Measurements from ENCODE around the gene PTAR1. TPM values are rescaled to one million over a fixed set of nuclear protein-coding genes. Genes with fewer than 3 reads are reported as not detected.

PTAR1 gene
- total and polyA plus RNA-seq, 10 of the 15 experiments (the other 5 are each of a cell fraction or from before 2014, with no cell fraction given): 4.9 to 27.6 (median 14.2) TPM

DNA sequence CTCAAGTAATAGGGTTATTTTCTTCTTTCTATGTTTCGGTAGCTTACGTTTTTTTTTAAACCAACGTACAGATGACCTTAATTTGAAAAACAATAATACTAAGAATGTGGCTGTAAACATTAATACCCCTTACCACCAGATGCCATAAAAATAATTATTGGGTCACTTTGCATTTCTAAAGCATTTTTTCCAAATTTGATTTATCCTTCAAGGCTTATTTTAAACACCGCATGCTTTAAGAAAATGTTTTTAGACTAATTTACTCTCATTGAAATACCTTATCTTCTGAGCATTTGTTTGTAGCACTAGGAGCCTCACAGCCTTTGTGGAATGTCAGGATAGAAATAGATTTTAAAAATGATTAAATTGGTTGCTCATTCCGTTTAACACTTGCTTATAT lies 81.9 kb downstream of the PTAR1 start:
- Histone ChIP-seq H3K4me2 (ENCODE audit: control insufficient read depth, insufficient read depth) (no peak overlapping the region), H4K20me1 (ENCODE audit: control insufficient read depth, insufficient read depth) (no peaks in the 10 kb centered on the region), H2AFZ (ENCODE audit: control insufficient read depth, low read depth, low read length) (no peak overlapping the region), H3K79me2 (ENCODE audit: control insufficient read depth, insufficient read depth, low read length) (no peaks in the 10 kb centered on the region), H3K9me3 (replicated peaks; ENCODE audit: control insufficient read depth, insufficient read depth, low read length) (no peaks in the 10 kb centered on the region), H3K4me3 (no peak overlapping the region), H3K9ac (ENCODE audit: control insufficient read depth, insufficient read depth, low read length) (no peak overlapping the region), H3K36me3 (ENCODE audit: control insufficient read depth in 2 of 2, insufficient read depth in 2 of 2, low read length in 1 of 2) (no peaks in the 10 kb centered on the region), H3K27me3 (replicated peaks in 1 of 2; ENCODE audit: control insufficient read depth in 2 of 2, insufficient read depth in 2 of 2, low read length in 1 of 2) (no peaks in the 10 kb centered on the region), H3K4me1 (ENCODE audit: control insufficient read depth, insufficient read depth, low read length) (no peaks in the 10 kb centered on the region), H3K27ac (ENCODE audit: control insufficient read depth, insufficient read depth) (no peak overlapping the region)
- ChIA-PET POLR2A (no interaction called here), CTCF (interaction anchor here (1.2 kb wide), 1 partner anchor 52 kb away, joined by 3 read pairs; no protein-coding TSS in a partner anchor), SMC1A (ENCODE audit: uncharacterized antibody, unreplicated experiment) (no interaction called here), RAD21 (ENCODE audit: unreplicated experiment) (no interaction called here)
- BruUV-seq (replicated peaks): no TSS peak
- 67% methylated on average over 5 of the region's 5 CpGs for WGBS (ENCODE audit: insufficient coverage, insufficient replicate concordance, low lambda C conversion rate, missing lambda C conversion rate)
- in situ Hi-C loops (cut with MboI): loop anchor here (10.0 kb wide), 1 partner anchor 197 kb away; no protein-coding TSS in a partner anchor
- TF ChIP-seq GATAD2B (conservative IDR thresholded peaks at IDR 0.05; ENCODE audit: low read depth) (no peak), RELA (IDR thresholded peaks at IDR 0.05; ENCODE audit: borderline replicate concordance, partially characterized antibody) (no peak), NFYB (IDR thresholded peaks at IDR 0.05; ENCODE audit: insufficient read depth, low read depth, low read length) (no peak), RUNX3 (IDR thresholded peaks at IDR 0.05; ENCODE audit: low read length) (no peak)
- TF ChIP-seq, protein P1, sequence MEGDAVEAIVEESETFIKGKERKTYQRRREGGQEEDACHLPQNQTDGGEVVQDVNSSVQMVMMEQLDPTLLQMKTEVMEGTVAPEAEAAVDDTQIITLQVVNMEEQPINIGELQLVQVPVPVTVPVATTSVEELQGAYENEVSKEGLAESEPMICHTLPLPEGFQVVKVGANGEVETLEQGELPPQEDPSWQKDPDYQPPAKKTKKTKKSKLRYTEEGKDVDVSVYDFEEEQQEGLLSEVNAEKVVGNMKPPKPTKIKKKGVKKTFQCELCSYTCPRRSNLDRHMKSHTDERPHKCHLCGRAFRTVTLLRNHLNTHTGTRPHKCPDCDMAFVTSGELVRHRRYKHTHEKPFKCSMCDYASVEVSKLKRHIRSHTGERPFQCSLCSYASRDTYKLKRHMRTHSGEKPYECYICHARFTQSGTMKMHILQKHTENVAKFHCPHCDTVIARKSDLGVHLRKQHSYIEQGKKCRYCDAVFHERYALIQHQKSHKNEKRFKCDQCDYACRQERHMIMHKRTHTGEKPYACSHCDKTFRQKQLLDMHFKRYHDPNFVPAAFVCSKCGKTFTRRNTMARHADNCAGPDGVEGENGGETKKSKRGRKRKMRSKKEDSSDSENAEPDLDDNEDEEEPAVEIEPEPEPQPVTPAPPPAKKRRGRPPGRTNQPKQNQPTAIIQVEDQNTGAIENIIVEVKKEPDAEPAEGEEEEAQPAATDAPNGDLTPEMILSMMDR (IDR thresholded peaks at IDR 0.05 in 2 of 3, conservative IDR thresholded peaks at IDR 0.05 in 1 of 3; ENCODE audit: control insufficient read depth in 2 of 3, extremely low read depth in 1 of 3, insufficient read depth in 1 of 3, low read depth in 3 of 3, low read length in 3 of 3): no peak
- ATAC-seq (no peak), DNase-seq (ENCODE audit: low read depth, low spot score) (no peak), FAIRE-seq (no peak)
- intact Hi-C loops (cut with micrococcal nuclease; ENCODE audit: unreplicated experiment): no loop called here

DNA sequence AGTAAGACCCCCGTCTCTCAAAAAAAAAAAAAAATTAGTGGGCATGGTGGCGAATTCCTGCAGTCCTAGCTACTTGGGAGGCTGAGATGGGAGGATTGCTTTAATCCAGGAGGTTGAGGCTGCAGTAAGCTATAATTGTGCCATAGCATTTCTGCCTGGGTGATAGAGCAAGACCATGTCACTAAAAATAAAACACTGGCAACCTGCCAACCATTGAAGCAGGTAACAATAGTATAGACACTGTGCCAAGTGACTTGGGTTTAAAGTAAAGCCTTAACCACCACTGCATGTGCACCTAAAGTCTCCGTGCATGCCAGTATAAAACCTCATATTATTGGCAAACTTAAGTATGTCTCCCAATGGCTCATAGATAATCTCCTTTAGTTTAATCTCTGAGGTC lies 84.2 kb downstream of the PTAR1 start:
- DNase-seq (ENCODE audit: low read depth, low spot score) (no peak), FAIRE-seq (no peak), ATAC-seq (no peak)
- in situ Hi-C loops (cut with MboI): loop anchor here (10.0 kb wide), 1 partner anchor 199 kb away; no protein-coding TSS in a partner anchor
- no peaks in the 10 kb centered on the region for H3K36me3 ChIP-seq (ENCODE audit: control insufficient read depth in 2 of 2, insufficient read depth in 2 of 2, low read length in 1 of 2)
- no peak overlapping the region for H3K27ac ChIP-seq (ENCODE audit: control insufficient read depth, insufficient read depth)
- POLR2A ChIA-PET: no interaction called here
- intact Hi-C loops (cut with micrococcal nuclease; ENCODE audit: unreplicated experiment): no loop called here
- no peaks in the 10 kb centered on the region for H3K4me1 ChIP-seq (ENCODE audit: control insufficient read depth, insufficient read depth, low read length)
- H3K9ac ChIP-seq (ENCODE audit: control insufficient read depth, insufficient read depth, low read length): no peak overlapping the region
- RAD21 ChIA-PET (ENCODE audit: unreplicated experiment): no interaction called here
- 49% methylated on average over 3 of the region's 3 CpGs for WGBS (ENCODE audit: insufficient coverage, insufficient replicate concordance, low lambda C conversion rate, missing lambda C conversion rate)
- BruUV-seq (replicated peaks): no TSS peak
- no peak overlapping the region for H2AFZ ChIP-seq (ENCODE audit: control insufficient read depth, low read depth, low read length)
- H3K27me3 ChIP-seq (replicated peaks in 1 of 2; ENCODE audit: control insufficient read depth in 2 of 2, insufficient read depth in 2 of 2, low read length in 1 of 2): peaks cover 4 to 6% of the 10 kb centered on the region in 2 experiments; a peak in 3 of 4 replicates
- H3K4me3 ChIP-seq: no peak overlapping the region
- SMC1A ChIA-PET (ENCODE audit: uncharacterized antibody, unreplicated experiment): no interaction called here
- CTCF ChIA-PET: no interaction called here
- H3K4me2 ChIP-seq (ENCODE audit: control insufficient read depth, insufficient read depth): no peak overlapping the region
- H3K79me2 ChIP-seq (ENCODE audit: control insufficient read depth, insufficient read depth, low read length): no peaks in the 10 kb centered on the region
- no peaks in the 10 kb centered on the region for H3K9me3 ChIP-seq (replicated peaks; ENCODE audit: control insufficient read depth, insufficient read depth, low read length)
- H4K20me1 ChIP-seq (ENCODE audit: control insufficient read depth, insufficient read depth): no peaks in the 10 kb centered on the region
- TF ChIP-seq CEBPB (IDR thresholded peaks at IDR 0.05; ENCODE audit: borderline replicate concordance in 1 of 2, low read depth in 2 of 2, low read length in 2 of 2) (no peak), CHD2 (IDR thresholded peaks at IDR 0.05; ENCODE audit: borderline replicate concordance, low read depth, low read length) (no peak), ETV6 (conservative IDR thresholded peaks at IDR 0.05 in 1 of 2, IDR thresholded peaks at IDR 0.05 in 1 of 2; ENCODE audit: borderline replicate concordance in 1 of 2, low read depth in 1 of 2) (no peak), TCF12 (IDR thresholded peaks at IDR 0.05; ENCODE audit: low read depth, low read length) (no peak), MYC (IDR thresholded peaks at IDR 0.05; ENCODE audit: insufficient read depth, insufficient read length, insufficient replicate concordance, low read length, severe bottlenecking) (no peak), IRF4 (IDR thresholded peaks at IDR 0.05; ENCODE audit: low read depth, low read length) (no peak), GATAD2B (conservative IDR thresholded peaks at IDR 0.05; ENCODE audit: low read depth) (no peak)
- TF ChIP-seq, protein P2, sequence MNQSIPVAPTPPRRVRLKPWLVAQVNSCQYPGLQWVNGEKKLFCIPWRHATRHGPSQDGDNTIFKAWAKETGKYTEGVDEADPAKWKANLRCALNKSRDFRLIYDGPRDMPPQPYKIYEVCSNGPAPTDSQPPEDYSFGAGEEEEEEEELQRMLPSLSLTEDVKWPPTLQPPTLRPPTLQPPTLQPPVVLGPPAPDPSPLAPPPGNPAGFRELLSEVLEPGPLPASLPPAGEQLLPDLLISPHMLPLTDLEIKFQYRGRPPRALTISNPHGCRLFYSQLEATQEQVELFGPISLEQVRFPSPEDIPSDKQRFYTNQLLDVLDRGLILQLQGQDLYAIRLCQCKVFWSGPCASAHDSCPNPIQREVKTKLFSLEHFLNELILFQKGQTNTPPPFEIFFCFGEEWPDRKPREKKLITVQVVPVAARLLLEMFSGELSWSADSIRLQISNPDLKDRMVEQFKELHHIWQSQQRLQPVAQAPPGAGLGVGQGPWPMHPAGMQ (IDR thresholded peaks at IDR 0.05; ENCODE audit: borderline replicate concordance): no peak
- TF ChIP-seq, protein P3, sequence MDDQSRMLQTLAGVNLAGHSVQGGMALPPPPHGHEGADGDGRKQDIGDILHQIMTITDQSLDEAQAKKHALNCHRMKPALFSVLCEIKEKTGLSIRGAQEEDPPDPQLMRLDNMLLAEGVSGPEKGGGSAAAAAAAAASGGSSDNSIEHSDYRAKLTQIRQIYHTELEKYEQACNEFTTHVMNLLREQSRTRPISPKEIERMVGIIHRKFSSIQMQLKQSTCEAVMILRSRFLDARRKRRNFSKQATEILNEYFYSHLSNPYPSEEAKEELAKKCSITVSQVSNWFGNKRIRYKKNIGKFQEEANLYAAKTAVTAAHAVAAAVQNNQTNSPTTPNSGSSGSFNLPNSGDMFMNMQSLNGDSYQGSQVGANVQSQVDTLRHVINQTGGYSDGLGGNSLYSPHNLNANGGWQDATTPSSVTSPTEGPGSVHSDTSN (IDR thresholded peaks at IDR 0.05; ENCODE audit: insufficient replicate concordance, low read depth, low read length): no peak
